HK-2 (cell line): ENCODE data around the gene LINC00237.

Source experiments
- DNase-seq: peaks from one replicate; pipeline ENCODE4 v3.0.0-alpha.2; 2018; ENCODE audit not compliant: unreplicated experiment

LINC00237 gene

DNA sequence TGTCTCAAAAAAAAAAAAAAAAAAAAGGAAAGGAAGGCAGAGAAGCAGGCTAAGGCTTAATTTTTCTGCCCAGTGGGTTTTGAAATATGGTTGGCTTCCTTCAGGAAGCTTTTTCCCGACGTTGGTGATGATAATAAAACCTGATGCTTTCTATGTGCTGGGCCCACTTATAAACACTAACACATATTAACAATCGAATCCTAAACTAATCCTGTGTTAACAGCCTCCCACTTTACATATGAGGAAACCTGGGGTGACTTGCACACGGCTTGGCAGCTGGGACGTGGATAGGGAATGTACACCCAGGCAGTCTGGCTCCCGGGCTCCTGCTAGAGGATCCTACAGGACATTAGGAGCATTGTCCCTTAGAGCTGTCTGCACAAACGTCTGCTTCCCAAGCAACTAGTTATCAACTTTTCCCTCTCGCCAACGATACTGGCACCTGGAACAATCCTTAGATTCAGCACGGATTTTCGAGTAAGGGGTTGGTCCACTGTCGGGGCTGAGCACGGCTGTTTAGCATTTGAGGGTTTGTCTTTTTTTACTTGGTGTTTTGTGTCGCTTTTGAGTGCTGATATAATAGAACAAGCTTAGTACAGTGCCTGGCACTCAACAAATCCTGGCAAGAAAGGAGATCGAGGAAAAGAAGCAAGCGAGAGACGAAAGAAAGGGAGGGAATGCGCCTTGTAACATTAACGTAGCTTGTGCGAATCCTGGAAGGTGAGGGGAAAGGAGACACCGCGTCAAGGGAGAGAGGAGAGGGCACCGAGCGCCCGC, 19.1 kb upstream of the LINC00237 start:
- peak; percentile 56 for DNase-seq

DNA sequence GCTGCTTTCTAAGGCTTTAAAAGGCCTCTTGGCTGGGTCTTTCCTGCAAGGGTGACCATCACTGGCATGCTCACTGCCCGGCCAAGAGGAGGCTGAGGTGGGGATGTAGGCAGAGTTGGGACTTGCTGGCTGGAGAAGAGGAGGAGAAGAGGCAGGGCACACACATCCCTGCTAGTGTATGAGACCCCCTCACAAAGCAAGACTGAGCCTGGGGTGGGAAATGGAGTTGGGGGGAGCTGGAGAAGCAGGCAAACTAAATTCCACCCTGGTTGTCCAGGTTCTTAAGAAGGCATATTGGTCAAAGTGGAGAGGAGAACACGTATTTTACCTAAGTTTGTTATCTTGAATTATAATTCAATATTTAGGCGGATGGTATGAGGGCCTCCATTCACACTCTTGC, 18.0 kb upstream of the LINC00237 start:
- DNase-seq, result no peak

DNA sequence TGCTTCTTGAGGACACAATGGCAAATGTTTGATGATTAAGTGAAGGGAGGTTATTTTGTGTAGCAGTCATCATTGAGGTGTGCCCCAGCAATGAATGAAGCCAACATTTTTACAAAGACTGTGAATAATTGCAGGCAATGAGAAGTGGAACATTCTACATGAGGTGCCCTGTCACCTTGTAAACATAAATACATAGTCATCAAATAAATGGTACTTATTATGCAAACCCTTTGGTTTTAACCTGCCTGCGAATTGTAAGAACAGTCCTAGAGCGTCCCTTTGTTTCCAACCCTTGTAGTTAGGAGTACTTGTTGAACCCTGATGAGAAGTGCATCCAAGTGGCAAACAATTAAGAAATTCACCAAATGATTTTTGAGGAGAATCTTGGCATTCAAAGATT, 12.6 kb upstream of the LINC00237 start:
- DNase-seq, result no peak

DNA sequence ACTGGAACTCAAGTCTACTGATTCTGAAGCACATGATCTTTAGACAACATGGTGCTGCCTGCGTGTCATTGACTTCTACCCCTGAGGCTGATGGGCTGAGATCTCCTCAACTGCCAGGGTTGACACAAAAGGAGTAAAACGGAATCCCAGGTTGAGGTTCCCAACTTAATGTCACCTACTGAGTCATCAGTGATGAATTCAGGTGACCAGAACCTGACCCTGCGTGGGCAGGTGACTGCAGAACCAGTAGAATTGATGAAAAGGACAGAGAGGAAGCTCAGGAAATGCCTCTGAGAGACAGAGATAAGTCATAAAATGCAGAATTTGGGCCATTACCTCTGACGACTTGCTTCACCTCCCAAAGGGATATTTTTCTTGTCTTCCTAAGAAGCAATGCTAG, 12.0 kb upstream of the LINC00237 start:
- DNase-seq, result no peak

DNA sequence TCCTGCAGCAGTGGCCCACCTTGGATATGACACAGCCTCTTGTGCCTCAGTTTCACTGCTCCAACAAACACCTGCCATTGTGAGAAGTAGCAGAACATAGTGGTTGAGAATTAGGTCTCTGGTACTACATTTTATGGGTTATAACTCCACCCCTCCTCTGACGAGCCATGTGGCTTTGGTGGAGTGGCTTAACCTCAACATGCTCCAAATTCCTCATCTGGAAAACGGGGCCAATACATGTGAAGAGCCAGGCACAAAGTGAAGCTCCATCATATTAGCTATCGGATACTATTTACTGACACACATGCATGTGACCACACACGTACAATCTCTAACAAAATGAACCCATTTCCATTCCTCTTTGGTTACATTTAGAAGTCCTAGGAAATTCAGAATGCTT, 11.4 kb upstream of the LINC00237 start:
- no peak for DNase-seq

DNA sequence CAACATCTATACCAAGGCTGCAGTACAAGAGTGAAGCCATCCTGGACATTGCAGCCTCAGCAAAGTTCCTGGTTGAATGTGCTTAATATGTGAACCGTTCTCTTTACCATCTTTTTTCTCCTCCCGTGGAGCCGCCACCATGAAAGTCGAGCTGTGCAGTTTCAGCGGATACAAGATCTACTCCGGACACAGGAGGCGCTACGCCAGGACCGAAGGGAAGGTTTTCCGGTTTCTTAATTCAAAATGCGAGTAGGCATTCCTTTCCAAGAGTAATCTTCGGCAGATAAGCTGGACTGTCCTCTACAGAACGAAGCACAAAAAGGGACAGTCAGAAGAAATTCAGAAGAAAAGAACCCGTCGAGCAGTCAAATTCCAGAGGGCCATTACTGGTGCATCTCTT, 8.4 kb upstream of the LINC00237 start:
- no peak for DNase-seq

DNA sequence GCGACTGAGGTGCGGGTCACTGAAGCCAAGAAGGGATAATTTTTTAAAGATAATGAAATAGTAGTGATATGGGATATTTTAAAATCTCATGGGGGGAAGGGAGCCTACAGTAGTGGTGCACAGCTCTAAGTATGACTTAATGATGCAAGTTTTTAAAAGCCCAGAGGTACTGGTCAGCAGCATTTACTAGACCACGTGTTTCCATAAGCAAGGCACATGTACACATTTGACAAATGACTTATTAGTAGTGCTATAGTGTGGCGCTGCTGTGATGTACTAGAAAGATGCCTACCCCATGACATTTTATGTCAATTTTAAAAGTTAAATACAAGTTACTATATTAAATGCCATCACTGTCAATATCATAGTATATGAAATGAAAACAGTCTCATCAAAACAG, 7.5 kb upstream of the LINC00237 start:
- DNase-seq, result no peak

DNA sequence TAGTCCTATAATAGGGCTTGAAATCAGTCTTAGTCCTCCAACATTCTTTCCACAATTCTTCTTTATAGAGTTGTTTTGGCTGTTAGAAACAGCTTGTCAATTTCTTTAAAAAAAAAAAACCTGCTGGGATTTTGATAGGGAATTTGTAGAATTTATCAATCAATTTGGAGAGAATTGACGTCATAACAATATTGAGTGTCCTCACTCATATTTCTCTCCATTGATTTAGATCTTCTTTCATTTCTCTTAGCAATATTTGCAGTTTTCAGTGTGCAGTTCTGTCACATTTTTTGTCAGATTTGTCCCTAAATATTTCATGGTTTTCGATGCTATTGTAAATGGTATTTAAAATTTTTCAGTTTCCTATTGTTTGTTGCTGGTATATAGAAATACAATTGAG, 5.3 kb upstream of the LINC00237 start:
- no peak for DNase-seq

DNA sequence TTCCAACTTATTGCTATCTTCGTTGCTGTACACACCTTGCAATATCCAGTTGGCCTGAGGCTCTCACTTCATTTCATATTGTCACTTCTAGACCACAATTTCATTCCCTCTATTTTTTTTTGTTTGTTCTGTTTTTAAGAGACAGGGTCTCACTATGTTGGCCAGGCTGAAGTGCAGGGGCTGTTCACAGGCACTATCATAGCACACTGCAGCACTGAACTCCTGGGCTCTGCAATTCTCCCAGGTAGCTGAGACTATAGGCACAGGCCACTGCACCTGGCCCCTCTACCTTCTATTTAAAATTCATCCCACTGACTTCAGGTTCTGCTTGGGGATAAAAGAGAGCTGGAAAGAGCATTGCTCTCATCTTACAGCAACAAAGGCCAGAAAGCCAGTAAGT, 4.7 kb upstream of the LINC00237 start:
- DNase-seq, result no peak

DNA sequence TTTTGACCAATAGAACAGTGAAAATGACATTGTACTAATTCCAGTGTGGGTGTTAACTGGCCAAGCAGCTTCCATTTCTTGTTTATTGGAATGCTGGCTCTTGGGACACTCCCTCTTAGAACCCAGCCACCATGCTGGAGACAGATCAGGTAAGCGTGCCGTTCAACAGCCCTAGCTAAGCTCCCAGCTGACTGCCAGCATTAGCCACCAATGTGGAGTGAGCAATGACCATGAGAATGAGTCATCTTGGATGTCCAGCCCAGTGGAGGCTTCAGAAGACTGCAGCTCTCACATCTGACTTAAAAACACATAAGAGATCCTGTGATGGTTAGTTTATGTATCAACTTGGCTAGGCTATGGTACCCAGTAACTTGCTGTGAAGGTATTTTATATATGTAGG, 3.0 kb upstream of the LINC00237 start:
- no peak for DNase-seq

DNA sequence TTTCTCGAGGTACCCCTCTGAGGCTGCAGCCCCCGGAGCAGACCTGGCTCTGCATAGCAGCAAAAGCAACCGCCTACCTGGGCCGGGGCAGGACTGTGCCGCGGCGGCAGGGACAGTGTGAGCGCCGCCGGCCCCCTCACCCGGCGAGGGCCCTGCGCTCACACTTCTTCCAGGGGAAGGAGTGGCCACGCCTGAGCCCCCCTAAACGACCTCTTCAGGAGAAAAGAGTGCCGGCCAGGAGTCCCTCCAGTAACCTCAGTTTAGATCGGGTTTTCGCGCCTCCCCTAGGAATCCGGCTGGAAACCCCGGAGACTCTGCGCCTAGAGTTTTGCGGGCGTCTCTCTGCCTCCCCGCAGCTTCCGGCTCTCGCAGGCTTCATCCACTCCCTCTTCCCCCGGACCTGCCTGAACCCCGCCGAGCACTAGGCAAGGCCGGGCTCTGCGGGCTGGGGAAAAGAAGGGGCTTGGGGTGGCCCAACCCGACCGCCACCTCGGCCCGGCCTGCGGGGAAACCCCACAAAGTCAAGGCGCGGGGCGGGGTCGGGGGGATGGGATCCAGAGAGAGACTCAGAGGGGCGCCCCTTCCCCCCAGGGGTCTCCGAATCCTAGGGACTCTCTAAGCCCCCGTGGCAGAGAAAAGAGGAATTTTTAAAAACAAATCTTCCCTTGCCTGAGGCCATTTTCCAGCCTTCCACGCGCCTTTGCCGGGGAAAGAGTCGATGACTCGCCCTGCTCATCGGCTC, 558 bp downstream of the LINC00237 start:
- no peak for DNase-seq

DNA sequence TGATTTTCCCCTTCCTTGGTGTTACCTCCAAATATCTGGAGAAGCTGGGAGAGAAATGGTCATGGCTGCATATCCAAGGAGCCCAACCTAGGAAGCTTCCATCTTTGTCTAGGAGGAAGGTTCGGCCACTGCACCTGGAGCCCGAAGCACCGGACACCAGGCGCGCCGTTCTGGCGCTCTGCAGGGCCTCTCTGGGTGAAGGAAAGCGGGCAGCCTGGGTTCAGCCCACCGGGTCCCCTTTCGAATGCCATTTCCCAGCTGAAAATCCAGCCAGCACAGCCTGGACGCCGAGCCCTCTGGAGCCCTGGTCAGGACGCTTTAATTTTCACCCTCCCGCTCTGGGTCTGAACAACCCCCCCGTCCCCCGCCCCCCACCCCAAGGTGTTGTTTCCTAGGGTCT, 1.2 kb downstream of the LINC00237 start:
- DNase-seq, result no peak

DNA sequence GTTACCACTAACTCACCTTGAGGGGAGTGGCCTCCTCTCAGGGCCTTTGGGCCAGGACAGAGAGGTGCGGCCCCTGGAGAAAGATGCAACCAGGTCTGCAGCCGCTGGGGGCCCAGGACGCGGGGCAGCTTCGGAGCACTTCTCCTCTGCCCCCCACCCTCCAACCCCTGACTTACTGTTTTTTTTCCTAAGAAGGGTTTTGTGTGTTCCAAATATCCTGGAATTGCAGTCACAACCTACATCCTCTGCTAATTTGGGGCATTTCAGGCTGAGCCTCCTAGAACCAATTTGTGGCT, 1.7 kb downstream of the LINC00237 start:
- no peak for DNase-seq

DNA sequence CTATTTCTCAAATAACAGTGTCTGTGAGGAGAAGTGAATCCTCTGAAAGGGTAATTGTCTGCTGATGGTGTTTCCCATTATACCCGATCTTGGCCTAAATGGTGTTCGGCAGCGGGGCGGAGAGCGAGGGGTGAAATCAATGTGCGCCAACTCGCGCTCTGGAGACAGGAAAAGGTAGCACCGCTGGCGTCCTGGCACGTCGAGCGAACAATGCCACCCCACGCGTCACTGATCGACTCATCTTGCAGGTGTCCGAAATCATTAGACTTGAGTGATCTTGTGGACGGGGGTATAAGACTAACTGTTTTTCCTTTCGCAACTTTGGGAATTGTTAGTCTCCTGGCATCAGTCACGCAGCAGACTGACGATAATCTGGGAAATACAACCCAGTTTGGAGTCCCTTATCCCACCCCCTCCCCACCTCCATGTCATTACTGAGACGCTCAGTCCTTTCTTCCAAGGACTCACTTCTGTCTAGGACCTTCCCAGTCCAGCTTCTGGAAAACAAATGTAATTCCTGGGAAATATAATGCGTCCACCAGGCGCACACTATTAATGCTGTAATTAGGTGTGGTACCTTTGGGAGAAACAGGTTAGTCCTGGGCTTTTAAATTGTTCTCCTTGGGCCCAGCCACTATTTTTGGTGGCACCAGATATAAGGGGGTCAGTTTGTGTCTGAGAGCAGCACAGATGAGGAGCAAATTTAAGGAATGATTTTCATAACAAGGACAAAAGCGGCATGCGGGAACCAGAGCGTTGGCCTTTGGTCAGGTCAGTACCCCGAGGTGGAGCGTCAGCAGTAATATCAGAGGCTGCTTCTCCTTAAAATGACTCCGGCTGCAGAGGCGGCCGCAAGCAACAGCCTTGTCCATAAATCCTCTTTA, 2.3 kb downstream of the LINC00237 start:
- DNase-seq, result no peak

DNA sequence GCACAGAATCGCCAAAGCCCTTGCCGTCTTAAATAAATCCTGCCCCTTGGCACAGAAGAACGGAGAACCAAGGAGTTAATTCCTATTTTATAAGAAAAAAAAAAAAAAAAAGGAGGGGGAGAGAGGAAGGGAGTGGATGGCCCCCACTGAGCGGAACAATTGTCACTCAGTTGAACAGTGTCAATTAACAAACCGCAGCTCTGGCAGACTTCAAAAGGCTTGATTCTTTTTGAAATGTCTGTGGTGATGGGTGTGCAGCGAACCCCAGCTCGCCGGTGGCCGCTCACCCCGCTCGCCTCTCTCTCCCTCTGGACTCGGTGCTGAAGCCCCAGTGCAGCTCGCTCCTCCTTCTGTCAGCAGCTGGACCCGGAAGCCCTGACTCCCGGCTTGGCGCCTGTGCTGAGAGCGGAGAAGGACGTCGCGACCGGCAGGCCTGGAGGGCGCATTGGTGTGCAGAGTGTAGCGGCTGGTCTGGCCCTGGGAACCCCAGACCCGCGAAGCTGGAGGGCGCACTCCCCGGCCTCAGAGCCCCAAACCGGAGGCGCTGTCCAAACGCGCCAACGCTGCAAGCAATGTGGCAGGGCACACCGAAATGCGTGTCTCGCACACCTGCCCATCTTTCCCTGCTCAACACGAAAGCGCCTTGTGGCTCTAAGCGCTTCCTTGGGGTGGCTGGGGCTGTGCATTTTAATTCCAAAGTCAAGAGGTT, 3.4 kb downstream of the LINC00237 start:
- no peak for DNase-seq

DNA sequence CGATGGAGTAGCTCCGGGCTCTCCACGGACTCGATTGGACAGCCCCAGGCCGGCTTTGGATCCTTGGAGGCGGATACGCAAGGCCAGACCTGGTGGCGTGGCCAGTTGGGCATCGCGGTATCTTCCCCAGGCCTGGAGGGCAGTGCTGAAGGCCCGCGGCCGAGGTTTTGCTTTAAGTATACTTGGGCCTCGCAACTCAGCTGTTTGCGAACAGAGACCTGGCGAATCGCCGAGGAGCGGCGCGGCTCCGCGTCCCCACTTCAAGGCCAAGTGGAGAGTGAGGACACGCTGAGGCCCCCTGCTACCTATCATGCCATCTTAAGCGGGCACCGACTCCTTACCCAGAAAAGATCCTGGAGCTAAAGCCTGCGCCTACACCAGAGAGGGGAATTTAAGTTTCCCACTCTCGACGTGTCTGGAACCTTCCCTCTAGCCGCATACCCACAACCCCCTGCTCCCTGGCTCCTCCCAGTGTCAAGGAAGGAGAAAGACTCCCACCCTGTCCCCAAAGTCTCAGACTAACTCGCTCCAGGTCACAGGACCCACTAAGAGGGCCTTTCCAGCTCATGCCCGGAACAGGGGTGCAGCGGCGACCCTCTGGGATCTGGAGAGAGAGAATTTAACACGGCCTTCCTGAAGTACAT, 4.1 kb downstream of the LINC00237 start:
- DNase-seq, result no peak

DNA sequence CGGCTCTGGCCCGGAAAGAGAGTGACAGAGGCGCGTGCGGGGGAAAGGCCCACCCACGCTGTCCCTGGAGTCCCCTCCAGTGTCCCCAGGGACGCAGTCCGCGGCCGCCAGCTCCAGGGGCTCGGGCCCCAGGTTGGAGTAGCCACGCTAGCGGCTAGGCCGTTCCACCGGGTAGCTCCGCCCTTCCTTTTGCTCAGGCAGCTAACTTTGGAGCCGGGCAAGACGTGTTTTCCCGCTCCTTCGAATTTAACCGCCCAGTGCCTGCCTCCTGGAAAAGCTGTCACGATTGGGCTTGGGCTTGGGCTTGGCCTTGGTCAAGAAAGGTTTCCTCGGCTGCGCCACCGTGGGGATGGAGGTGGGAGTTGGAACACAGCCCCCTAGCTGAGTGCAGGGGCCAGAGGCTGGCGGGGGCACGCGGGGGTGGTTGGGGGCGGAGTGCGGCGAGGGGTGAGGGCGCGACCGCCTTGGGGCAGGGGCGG, 4.7 kb downstream of the LINC00237 start:
- DNase-seq, result no peak

DNA sequence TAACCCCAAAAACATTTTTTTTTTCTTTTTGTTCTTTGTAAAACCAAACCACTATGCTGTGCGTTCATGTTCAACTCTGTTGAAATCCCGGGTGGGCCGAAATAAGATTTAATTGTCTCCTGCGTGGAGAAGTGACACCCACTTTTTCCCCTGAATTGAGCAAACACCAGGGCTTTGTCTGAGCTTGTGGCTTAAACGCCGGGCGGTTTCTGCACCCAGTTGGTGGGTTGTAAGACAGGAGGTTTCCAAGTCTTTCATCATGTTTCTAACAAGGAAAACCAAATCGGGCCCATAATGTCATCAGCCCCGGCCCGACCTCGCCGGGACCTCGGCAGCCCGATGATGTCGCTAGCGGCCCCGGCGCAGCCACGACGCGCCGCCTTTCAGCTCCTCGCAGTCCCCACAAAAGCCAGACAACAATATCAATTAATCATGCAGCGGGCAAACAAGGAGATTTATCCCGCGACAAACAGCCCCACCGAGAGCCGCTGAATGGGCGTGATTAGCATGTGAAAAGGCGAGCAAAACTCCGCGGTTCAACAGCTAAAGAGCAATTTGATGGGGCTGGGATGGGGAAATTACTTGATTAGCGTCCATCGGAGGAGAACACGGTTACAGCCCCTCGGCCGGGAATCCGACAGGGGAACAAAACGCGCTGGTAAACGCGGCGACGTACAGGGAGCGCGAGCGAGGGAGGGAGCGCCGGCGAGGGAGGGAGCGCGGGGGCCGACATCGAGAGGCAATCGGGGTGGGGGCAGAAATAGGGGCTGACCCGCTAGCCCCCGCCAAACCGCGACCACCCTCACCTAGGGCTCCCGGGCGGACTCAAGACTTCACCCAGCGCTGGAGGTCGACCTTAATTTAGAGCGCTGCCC, 5.3 kb downstream of the LINC00237 start:
- no peak for DNase-seq

DNA sequence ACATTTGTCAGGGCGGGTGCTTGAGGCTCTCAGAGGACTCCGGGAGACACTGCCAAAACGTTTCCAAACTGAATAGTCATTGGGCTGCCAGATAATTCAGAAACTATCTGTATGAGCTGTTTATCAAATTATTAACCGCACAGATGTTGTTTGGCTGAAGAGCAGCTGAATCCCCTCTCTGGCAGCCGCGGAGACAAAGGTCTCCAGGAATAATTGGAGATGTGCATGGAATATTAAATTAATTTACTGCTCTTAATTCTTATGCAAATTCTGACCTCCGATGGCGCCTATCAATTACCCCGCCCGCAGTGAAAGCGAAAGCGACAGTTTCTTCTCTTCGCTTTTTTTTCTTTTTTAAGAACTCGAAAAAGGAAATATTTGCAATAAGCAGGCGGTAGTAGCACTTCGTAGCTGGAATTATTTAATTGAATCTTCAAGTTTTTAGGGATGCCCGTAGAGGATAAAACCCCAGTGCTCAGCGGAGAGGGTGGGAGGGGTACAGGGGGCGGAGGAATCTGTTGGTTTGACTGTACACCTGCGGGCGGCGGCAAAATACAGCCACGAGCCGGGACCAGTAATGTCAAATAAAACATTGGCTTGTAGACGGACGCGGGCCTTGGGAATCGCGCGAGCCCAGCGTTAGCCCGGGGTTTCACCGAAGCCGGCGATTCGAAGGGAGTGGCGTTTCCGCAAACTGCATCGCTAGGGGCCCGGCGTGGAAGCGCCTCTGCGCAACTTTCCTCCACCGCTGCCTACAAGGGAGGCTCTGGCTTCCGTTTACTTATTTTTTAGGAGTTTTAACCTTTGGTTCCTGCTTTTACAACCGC, 6.2 kb downstream of the LINC00237 start:
- no peak for DNase-seq
